ENCODE data around the gene ALCAM. TPM values are rescaled to one million over a fixed set of nuclear protein-coding genes. Genes with fewer than 3 reads are reported as not detected.

Gene ALCAM
- total RNA-seq, 4 donors from 2014 or later: 16.8 to 62.0 (median 27.5) TPM

DNA sequence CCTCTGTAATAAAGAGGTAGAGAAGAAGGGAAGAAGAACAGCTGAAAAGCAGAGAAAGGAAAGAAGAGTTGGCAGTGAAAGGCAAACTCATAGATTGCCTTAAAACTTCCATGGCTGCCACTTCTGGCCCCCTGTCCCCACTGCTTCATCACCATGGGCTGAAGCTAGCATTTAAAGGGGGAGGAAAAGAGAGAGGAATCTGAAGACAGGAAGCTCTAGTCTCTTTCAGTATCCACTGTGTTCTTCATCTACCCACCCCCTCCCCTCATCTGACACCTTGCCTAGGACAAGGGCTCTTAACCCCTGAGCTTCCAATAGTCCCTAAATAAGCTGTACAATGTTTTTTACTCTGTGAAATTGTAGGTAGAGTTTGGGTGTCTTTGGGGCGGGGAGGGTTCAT is 60.6 kb downstream of the ALCAM start:
- Histone ChIP-seq H3K27me3 (no peaks in the 10 kb centered on the region), H3K4me3 (no peak overlapping the region)
- no peak for ATAC-seq

DNA sequence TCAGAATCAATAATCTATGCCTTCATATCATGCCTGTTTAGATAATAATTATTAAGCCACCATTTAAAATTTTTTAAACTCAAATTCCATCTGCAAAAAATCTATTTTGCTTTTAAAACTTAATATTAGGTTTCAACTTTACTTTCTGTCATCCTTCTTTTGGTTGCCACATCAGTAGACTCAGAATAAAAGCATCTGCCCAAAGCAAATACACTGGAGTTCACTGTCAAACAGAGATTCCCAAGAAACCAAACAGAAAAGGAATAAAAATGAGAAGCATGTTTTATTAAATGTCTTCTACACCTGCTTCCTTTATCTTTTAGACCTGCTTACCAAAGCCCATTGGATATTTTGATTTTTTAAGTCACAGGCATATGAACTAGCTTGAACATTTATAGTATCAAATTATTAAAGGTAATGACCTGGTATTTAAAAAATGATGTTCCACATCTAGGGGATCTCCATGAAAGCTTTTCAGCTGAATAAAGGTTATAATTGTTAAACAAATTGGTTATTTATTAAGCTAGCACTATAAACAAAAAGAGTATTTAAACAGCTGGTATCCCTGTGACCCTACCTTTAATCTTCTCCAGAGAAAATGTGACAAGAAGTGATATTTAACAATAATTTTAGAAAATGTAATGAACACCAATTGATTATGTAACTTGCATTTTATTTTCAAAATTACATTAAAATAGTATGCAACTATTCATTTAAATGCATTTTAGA is 62.5 kb downstream of the ALCAM start:
- no peak for ATAC-seq
- TF ChIP-seq POLR2A (IDR thresholded peaks at IDR 0.05) (no peak), EP300 (IDR thresholded peaks at IDR 0.05) (no peak), POLR2AphosphoS5 (IDR thresholded peaks at IDR 0.05) (no peak)
- TF ChIP-seq, protein P1, sequence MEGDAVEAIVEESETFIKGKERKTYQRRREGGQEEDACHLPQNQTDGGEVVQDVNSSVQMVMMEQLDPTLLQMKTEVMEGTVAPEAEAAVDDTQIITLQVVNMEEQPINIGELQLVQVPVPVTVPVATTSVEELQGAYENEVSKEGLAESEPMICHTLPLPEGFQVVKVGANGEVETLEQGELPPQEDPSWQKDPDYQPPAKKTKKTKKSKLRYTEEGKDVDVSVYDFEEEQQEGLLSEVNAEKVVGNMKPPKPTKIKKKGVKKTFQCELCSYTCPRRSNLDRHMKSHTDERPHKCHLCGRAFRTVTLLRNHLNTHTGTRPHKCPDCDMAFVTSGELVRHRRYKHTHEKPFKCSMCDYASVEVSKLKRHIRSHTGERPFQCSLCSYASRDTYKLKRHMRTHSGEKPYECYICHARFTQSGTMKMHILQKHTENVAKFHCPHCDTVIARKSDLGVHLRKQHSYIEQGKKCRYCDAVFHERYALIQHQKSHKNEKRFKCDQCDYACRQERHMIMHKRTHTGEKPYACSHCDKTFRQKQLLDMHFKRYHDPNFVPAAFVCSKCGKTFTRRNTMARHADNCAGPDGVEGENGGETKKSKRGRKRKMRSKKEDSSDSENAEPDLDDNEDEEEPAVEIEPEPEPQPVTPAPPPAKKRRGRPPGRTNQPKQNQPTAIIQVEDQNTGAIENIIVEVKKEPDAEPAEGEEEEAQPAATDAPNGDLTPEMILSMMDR (IDR thresholded peaks at IDR 0.05): no peak

More for the DNA sequence above, 60.6 kb downstream of the ALCAM start:
- TF ChIP-seq POLR2AphosphoS5 (IDR thresholded peaks at IDR 0.05) (no peak), EP300 (IDR thresholded peaks at IDR 0.05) (no peak), POLR2A (IDR thresholded peaks at IDR 0.05) (no peak)
- TF ChIP-seq, protein P1 (IDR thresholded peaks at IDR 0.05): no peak
- Histone ChIP-seq H3K36me3 (no peaks in the 10 kb centered on the region), H3K9me3 (no peaks in the 10 kb centered on the region), H3K4me1 (no peaks in the 10 kb centered on the region), H3K27ac (no peak overlapping the region)
- WGBS, 2 donors (ENCODE audit: low coverage in 1 of 2): 95 to 100% methylated on average over 1 of the region's 1 CpG

DNA sequence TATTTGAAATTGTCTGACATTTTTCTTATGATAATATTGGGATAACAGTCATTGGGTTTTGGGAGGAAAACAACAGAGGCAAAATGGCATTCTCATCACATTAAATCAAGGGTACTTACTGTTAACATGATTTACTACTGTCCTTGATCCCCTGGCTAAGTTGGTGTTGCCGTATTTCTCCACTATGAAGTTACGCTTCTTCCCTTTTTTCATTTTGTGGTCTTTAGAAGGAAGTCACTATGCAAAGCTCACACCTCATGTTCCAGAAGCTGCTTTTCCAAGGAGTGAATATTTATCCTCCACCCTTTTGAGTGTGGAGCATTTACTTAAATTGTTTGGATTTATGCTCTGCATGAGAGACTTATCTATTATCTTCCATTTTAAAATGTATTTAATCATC is 63.7 kb downstream of the ALCAM start:
- TF ChIP-seq POLR2AphosphoS5 (IDR thresholded peaks at IDR 0.05) (no peak), EP300 (IDR thresholded peaks at IDR 0.05) (no peak), POLR2A (IDR thresholded peaks at IDR 0.05) (no peak)
- TF ChIP-seq, protein P1 (IDR thresholded peaks at IDR 0.05): no peak
- Histone ChIP-seq H3K27ac (no peak overlapping the region), H3K4me1 (no peaks in the 10 kb centered on the region), H3K9me3 (no peaks in the 10 kb centered on the region), H3K36me3 (no peaks in the 10 kb centered on the region), H3K4me3 (no peak overlapping the region), H3K27me3 (no peaks in the 10 kb centered on the region)
- ATAC-seq: no peak
- WGBS, 2 donors (ENCODE audit: low coverage in 1 of 2): 82 to 100% methylated on average over 2 of the region's 2 CpGs

More for the DNA sequence above, 62.5 kb downstream of the ALCAM start:
- no peak overlapping the region for H3K27ac ChIP-seq
- no peaks in the 10 kb centered on the region for H3K36me3 ChIP-seq
- H3K9me3 ChIP-seq: no peaks in the 10 kb centered on the region
- no peak overlapping the region for H3K4me3 ChIP-seq
- no peaks in the 10 kb centered on the region for H3K4me1 ChIP-seq
- no peaks in the 10 kb centered on the region for H3K27me3 ChIP-seq

DNA sequence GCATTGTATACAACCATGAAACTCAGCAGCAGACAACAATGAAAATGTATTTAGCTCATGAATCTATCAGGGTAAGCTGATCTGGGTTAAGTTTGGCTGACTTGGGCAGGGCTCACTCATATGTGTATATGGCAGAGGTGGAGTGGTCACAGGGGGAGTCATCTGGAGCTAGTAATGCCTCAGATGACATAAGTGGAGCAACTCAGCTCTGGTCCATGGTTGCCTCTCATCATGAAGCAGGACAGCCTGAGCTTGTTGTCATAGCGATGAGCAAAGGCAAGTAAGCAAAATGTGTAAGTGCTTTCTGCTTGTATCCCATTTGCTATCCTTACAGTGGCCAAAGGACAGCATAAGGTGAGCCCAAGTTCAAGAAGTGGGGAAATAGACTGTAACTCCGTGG is 64.5 kb downstream of the ALCAM start:
- Histone ChIP-seq H3K36me3 (no peaks in the 10 kb centered on the region), H3K27me3 (no peaks in the 10 kb centered on the region), H3K4me3 (no peak overlapping the region), H3K27ac (no peak overlapping the region), H3K4me1 (no peaks in the 10 kb centered on the region), H3K9me3 (no peaks in the 10 kb centered on the region)
- WGBS, 2 donors (ENCODE audit: low coverage in 1 of 2): 43 to 83% methylated on average over 1 to 2 of the region's 2 CpGs
- TF ChIP-seq, protein P1 (IDR thresholded peaks at IDR 0.05): no peak
- TF ChIP-seq POLR2AphosphoS5 (IDR thresholded peaks at IDR 0.05): no peak
- no peak for TF ChIP-seq POLR2A (IDR thresholded peaks at IDR 0.05)
- TF ChIP-seq EP300 (IDR thresholded peaks at IDR 0.05): no peak
- no peak for ATAC-seq

DNA sequence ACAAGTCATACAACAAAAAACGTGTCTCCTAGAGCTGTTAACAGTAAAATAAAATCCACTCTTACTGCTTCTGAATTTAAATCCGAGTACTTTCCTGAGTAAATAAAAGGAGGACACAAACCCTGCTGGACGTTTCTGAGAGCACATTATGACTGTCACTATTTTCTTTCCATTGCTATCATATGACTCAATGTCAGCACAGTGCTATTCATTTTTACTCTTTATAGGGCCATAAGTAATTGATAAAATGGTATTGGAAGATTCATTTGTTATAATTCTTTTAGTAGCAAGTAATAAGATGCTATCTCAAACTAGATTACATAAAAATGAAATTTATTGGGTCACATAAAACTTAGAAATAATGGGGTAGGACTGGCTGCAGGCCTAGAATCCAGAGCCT is 68.6 kb downstream of the ALCAM start:
- H3K4me1 ChIP-seq: no peaks in the 10 kb centered on the region
- whole genome bisulfite sequencing, 2 donors (ENCODE audit: low coverage in 1 of 2): 76% methylated on average over 3 of the region's 3 CpGs
- H3K9me3 ChIP-seq: no peaks in the 10 kb centered on the region
- ATAC-seq: no peak
- H3K27ac ChIP-seq: no peak overlapping the region
- H3K36me3 ChIP-seq: no peaks in the 10 kb centered on the region
- no peak for TF ChIP-seq EP300 (IDR thresholded peaks at IDR 0.05)
- TF ChIP-seq, protein P1 (IDR thresholded peaks at IDR 0.05): no peak
- TF ChIP-seq POLR2A (IDR thresholded peaks at IDR 0.05): no peak
- no peak for TF ChIP-seq POLR2AphosphoS5 (IDR thresholded peaks at IDR 0.05)
- H3K4me3 ChIP-seq: no peak overlapping the region
- H3K27me3 ChIP-seq: no peaks in the 10 kb centered on the region
